Cardiac muscle cell (in vitro differentiated cells and primary cell): ENCODE data around the gene GFAP. TPM values are rescaled to one million over a fixed set of nuclear protein-coding genes. Genes with fewer than 3 reads are reported as not detected.
"Not testable (repeated sequence)": the region's sequence is repeated elsewhere in the genome, so short reads cannot be mapped to it uniquely, and the experiment has no call there.

Experiments
- DNase-seq, 2 donors: peaks; one replicate each; pipeline versions ENCODE4 v3.0.0 to v3.0.0-alpha.2; 2010 to 2017; ENCODE audit warnings: low read depth in 1 of 2, low spot score in 1 of 2
- H3K27ac ChIP-seq: fragments of 200-600 bp; sonication (generic); 2 replicates; pipeline ENCODE4 v1.5.1; 2016
- H3K27me3 ChIP-seq: fragments of 200-600 bp; sonication (generic); 2 replicates; pipeline ENCODE4 v1.6.0; 2016; ENCODE audit warnings: control low read depth
- H3K36me3 ChIP-seq: fragments of 200-600 bp; sonication (generic); 2 replicates; pipeline ENCODE4 v1.5.1; 2016; ENCODE audit warnings: control low read depth
- H3K4me1 ChIP-seq: fragments of 200-600 bp; sonication (generic); 2 replicates; pipeline ENCODE4 v1.8.1; 2017; ENCODE audit warnings: low read depth, mild to moderate bottlenecking, mixed run types
- H3K4me3 ChIP-seq: fragments of 200-600 bp; sonication (generic); 2 replicates; pipeline ENCODE4 v1.5.1; 2016; ENCODE audit warnings: mild to moderate bottlenecking
- H3K9me3 ChIP-seq: fragments of 200-600 bp; sonication (generic); 2 replicates; pipeline ENCODE4 v1.5.1; 2017; ENCODE audit warnings: low read depth, mild to moderate bottlenecking, control low read depth
- CTCF ChIP-seq: IDR thresholded peaks from 2 replicates; pipeline ENCODE4 v1.5.1; 2012; ENCODE audit warnings: low read depth, mild to moderate bottlenecking, low read length
- polyA plus RNA-seq: library from polyadenylated mRNA; unstranded; fragments of >200 nt; fragmentation: Nextera tagmentation; extraction: Ambion mirVana; gene quantifications from 2 replicates; pipeline ENCODE4 v1.2.1, GENCODE V29; 2016
- total RNA-seq: library from RNA; depleted of rRNA; stranded (reverse); fragments of >200 nt; gene quantifications from 2 replicates; pipeline ENCODE4 v1.2.3, GENCODE V29; 2016

GFAP gene
- total and polyA plus RNA-seq, 2 experiments from 2014 or later: 3.5 to 7.0 TPM

GRCh38 chr17:44955674-44956425 lies 40.5 kb upstream of the GFAP start:
- H3K4me1 ChIP-seq: no peaks in the 10 kb centered on the region
- no peaks in the 10 kb centered on the region for H3K27me3 ChIP-seq
- H3K36me3 ChIP-seq: no peaks in the 10 kb centered on the region
- TF ChIP-seq CTCF: no peak
- no peak for DNase-seq
- H3K4me3 ChIP-seq: no peak overlapping the region
- no peak overlapping the region for H3K27ac ChIP-seq
- no peaks in the 10 kb centered on the region for H3K9me3 ChIP-seq

GRCh38 chr17:44952946-44953475 lies 37.7 kb upstream of the GFAP start:
- DNase-seq: no peak
- no peak for TF ChIP-seq CTCF
- H3K27ac ChIP-seq: no peak overlapping the region

GRCh38 chr17:44948315-44948795 lies 33.1 kb upstream of the GFAP start:
- no peaks in the 10 kb centered on the region for H3K9me3 ChIP-seq
- H3K4me1 ChIP-seq: peaks cover 3% of the 10 kb centered on the region
- H3K4me3 ChIP-seq: peak overlapping the region; percentile 69
- no peak for TF ChIP-seq CTCF
- DNase-seq: no peak
- H3K36me3 ChIP-seq: no peaks in the 10 kb centered on the region
- H3K27me3 ChIP-seq: no peaks in the 10 kb centered on the region
- no peak overlapping the region for H3K27ac ChIP-seq

More at GRCh38 chr17:44952946-44953475, 37.7 kb upstream of the GFAP start:
- no peaks in the 10 kb centered on the region for H3K27me3 ChIP-seq
- no peak overlapping the region for H3K4me3 ChIP-seq
- no peaks in the 10 kb centered on the region for H3K9me3 ChIP-seq
- no peaks in the 10 kb centered on the region for H3K36me3 ChIP-seq
- no peaks in the 10 kb centered on the region for H3K4me1 ChIP-seq

DNA sequence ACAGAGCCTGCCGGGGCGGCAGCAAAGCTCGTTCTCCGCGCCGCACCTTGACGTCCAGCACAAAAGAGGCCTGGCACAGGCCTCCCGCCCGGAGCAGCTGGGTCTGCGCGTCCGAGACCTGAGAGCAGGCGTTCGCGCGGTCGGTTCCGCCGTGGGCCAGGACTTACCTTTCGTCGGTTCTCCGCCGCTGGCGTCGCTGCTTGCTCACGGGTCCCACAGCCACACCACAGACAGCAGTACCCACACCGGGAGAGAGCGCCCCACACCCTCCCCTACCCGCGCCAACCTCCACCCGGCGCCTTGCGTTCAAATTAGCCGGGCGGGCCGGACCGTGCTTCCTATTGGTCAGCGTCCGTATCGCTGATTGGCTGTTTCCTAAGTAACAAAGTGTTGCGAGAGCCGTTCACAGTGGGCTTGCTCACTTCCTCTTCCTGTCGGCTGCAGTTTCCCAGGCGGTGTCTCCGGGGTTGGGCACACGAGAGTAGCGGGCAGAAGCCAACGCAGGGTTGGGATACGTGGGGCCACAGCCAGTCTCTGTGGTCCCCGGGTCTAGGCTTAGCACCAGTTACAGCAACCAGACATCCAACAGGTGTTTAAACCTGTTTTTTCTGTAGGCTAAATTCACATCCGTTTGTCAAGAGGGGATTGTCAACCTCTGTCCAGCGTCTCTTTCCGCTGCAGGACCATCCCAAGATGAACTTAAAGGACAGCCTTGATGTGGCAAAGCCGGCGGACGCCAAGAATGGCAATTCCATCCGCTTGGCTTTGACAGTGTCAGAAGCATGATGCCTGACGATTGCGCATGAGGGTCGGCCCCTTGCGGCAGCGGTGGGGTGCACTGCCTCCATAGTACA lies 32.4 kb upstream of the GFAP start, which contains the start of gene KIF18B:
Gene KIF18B, minus strand, starts transcription at position 313 of the 854 bp plus-strand sequence. CDS start 11,429 bp downstream, outside the sequence.
- peak within 1 kb of the TSS; percentile 69 for H3K4me3 ChIP-seq
- no peaks in the 10 kb centered on the region for H3K27me3 ChIP-seq
- DNase-seq: peak; percentile 94 to 95
- no peaks in the 10 kb centered on the region for H3K36me3 ChIP-seq
- H3K4me1 ChIP-seq: peaks cover 3% of the 10 kb centered on the region
- TF ChIP-seq CTCF: peak; percentile 9
- H3K9me3 ChIP-seq: no peaks in the 10 kb centered on the region
- peak within 1 kb of the TSS; percentile 45 for H3K27ac ChIP-seq

DNA sequence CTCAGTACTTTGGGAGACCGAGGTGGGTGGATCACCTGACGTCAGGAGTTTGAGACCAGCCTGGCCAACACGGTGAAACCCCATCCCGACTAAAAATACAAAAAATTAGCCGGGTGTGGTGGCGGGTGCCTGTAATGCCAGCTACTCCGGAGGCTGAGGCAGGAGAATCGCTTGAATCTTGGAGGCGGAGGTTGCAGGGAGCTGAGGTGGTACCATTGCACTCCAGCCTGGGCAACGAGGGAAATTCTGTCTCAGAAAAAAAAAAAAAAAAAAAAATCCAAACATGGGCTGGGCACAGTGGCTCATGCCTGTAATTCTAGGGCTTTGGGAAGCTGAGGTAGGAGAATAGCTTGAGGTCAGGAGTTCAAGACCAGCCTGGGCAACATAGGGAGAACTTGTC lies 30.4 kb upstream of the GFAP start:
- not testable (repeated sequence) for H3K36me3 ChIP-seq, DNase-seq, H3K27ac ChIP-seq, H3K9me3 ChIP-seq, H3K27me3 ChIP-seq
- Histone ChIP-seq H3K4me3 (peak overlapping the region; percentile 69), H3K4me1 (peaks cover 12% of the 10 kb centered on the region)
